GM12892 (cell line): ENCODE measurements around the gene TMUB2.

ENCODE experiments used
- POLR2A ChIP-seq: IDR thresholded peaks from 2 replicates; pipeline ENCODE4 v1.6.1; 2011; ENCODE audit warnings: low read depth, low read length, control low read depth
- POLR2AphosphoS5 ChIP-seq: IDR thresholded peaks from 2 replicates; pipeline ENCODE4 v1.6.1; 2011; ENCODE audit warnings: low read depth, low read length, control low read depth

GRCh38 chr17:44216694-44217093 is 29.9 kb downstream of the TMUB2 start:
- TF ChIP-seq POLR2A = no peak
- no peak; the same call in 1 of the 2 replicates for TF ChIP-seq POLR2AphosphoS5
